Forelimb muscle (tissue), 1 donor: ENCODE data around the gene DNAJC24. TPM values are rescaled to one million over a fixed set of nuclear protein-coding genes. Genes with fewer than 3 reads are reported as not detected.

ENCODE experiments used
- polyA plus RNA-seq: library from polyadenylated mRNA; unstranded; fragments of 120-200 nt; gene quantifications from one replicate; pipeline ENCODE4 v1.2.1, GENCODE V29; 2013; ENCODE audit not compliant: insufficient read length

The DNAJC24 gene
- polyA plus RNA-seq, 1 donor: 16.6 TPM

Other genes with a start within 250 kb of the DNAJC24 start
- gene DCDC1, start 121 bp upstream of the DNAJC24 start, polyA plus RNA-seq: 0.29 TPM
- gene IMMP1L, start 139.8 kb downstream of the DNAJC24 start, polyA plus RNA-seq: 24.0 TPM
- gene ELP4, start 139.9 kb downstream of the DNAJC24 start, polyA plus RNA-seq: 17.4 TPM